HG03045 (cell line): Measurements from ENCODE around the gene RELL1.
A peak's percentile ranks its signal among the peaks of the same experiment; 100 is the strongest.

Experiments used
- ATAC-seq: cut with Tn5 transposase; IDR thresholded peaks from one replicate; pipeline ENCODE4 v1.9.1; 2021; ENCODE audit warnings: mild to moderate bottlenecking, moderate library complexity; ENCODE audit not compliant: unreplicated experiment

RELL1 gene, protein sequence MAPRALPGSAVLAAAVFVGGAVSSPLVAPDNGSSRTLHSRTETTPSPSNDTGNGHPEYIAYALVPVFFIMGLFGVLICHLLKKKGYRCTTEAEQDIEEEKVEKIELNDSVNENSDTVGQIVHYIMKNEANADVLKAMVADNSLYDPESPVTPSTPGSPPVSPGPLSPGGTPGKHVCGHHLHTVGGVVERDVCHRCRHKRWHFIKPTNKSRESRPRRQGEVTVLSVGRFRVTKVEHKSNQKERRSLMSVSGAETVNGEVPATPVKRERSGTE

DNA sequence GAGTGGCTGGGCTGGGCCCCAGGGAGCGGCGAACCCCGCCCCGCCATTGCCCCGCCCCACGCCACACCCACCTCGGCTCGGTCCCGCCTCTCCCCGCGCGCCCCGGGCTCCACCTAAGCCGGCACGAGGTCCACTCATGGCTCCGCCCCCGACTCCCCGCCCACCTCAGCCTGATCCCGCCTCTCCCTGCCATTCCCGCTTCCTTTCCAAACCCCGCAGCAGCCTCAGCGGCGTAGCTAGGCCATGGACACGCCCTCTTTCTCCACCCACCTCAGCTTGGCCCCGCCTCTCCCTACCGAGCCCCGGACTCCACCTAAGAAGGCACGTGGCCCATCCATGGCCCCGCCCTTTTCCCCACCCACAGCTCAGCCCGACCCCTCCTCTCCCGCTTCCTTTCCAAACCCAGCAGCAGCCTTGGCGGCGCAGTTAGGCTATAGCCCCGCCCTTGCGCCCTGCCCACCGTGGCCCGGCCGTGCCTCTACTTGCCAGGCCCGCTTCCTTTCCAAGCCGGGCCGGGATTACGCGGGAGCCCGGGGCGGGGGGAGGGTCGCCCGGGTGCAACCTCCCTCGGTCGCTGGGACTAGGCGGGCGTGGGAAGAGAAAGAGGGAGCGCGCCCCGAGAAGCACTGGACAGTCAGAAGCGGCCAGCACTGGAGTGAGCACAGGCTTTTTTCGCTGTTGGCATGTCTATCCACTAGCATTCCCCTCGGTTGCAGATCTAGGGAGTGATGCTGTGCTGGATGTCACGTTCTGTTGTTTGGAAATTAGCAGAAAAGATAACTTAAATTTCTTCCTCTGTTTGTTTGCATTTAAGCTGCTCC is at the start of gene RELL1:
TSS of gene RELL1 (minus strand) at position 4 of the 821 bp plus-strand sequence. CDS start 89 bp downstream, outside the sequence.
- ATAC-seq, result peak; percentile 85

DNA sequence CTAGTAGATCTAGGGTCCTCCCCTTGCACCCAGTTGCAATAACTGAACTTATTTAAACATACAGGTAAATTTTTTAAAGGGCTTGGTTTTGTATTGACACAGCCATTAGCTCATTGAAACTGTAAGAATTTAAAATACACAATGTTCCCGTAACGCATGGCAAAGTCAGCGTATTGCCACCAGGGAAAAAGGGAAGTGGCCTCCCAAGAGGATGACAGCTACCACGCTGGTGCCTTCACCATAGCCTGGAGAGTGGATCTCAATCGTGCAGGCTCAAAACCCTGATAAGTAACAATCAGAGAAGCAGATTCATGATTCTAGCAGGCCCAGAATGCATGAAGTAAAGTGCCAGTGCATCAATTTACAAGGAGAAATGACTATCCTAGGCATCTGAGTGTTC is 49.4 kb upstream of the RELL1 start:
- no peak for ATAC-seq

DNA sequence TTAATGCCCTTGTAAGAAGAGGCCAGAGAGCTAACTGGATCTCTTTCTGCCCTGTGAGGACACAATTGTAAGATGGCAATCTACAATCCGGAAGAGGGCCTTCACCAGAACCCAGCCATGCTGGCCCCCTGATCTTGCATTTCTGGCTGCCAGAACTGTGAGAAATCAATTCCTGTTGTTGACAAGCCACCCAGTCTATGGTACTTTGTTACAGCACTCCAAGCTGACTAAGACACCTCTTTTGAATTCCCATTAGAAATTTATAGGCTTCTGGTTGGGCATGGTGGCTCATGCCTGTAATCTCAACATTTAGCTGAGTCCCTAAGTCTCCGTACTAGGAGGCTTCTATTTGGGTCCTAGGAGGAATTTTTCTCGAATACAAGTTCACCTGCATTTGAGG is 48.8 kb upstream of the RELL1 start:
- no peak for ATAC-seq

DNA sequence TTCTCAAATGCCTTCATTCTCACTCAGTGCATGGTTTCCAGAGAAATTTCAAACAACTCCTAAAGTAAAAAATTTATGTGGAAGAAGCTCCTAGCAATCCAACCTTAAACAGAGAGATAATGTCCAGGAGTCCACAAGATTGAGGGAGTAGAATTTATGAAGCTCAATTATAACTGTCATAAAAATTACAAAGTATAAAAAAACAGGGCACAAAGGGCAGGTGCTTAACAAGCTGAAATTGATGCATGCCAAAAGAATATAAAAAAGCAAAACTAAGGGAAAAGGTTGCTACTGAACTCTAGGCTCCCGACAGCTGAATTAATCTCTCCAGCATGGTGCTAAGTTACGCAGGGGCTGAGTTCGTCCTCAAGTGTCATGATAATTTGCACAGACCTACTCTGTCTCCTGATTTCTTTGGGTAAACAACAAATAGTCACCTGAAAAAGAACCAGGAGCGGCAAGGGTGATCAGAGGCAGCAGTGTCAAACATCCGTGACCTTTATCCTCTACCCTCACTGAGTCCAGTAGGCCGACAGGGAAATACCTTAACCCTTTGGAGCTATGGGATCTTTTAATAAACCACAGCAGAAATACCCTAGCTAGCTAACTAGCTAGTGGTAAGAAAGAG is 47.2 kb upstream of the RELL1 start:
- ATAC-seq, result no peak

DNA sequence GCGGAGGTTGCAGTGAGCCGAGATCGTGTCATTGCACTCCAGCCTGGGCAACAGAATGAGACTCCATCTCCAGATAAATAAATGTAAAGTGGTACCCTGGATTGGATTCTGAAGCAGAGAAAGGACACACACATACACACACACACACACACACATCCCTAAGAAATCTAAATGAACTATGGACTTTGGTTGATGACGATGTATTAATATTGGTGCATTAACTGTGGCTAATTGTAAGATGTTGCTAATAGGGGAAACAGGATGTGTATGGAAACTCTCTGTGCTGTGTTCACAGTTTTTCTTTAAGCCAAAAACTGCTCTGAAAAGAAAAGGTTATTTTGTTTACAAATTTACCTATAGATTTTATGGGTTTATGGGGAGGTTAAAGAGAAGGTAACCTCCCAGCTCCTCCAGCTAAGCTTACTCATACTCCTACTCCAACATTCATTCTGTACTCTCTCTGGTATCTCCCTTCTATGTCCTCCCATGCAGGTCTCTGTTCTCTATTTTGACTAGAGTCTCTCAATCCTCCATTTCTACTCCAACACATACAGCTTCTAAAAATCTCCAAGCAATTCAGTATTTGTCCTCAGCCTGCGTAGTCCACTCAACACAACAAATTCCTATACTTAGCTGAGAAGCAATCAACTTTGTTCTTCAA is 46.5 kb upstream of the RELL1 start:
- peak; percentile 83 for ATAC-seq

DNA sequence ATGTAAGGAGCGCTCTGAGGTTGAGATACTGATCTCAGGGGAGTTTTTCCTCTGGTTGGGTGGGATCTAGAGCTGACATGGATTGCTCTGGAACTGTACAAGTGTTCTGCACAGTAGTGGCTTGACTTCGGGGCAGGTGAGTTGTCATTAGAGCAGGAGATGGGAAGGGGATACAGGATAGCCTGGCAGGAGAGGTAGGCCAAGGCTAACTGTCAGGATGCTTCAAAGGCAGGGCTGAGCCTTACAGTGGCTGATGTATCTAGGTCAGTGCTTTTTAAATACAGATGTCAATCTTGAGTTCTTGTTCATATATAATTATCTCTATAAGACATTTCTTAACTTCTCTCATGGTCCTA is 43.5 kb upstream of the RELL1 start:
- no peak for ATAC-seq

DNA sequence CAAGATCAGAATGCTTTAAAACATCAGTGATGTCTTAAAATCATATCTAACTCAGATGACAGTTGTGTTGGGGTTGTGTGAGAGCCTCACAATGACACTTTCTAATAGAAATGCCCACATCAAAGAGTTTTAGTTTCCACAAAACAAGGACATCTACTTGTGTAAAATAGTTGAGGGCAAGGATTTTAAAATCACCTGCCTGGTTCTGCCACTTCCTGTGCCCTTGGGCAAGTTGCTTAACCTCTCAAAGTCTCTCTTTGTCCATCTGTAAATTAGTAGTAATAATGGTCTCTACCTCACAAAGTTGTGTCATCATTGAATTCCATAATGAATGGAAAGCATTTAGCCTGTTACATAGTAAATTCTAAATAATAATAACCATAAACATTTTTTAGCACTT is 41.9 kb upstream of the RELL1 start:
- ATAC-seq, result no peak

DNA sequence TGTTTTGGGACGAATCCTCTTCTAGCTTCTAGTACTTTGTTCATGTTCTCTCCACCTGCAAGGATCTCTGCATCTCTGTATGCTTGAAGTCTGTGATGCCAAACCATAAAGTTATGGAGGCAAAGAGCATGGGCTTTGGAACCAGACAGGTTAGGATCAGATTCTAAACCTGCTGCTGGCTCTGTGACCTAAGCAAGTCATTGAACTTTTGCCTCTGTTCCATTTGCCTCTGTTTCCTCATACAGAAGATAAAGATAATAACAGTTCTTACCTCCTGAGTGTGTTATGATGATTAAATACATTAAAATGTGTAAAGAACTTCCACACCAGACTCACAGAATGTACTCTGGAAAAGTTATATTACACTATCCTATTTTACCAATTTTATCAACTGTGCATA is 41.5 kb upstream of the RELL1 start:
- ATAC-seq, result no peak

DNA sequence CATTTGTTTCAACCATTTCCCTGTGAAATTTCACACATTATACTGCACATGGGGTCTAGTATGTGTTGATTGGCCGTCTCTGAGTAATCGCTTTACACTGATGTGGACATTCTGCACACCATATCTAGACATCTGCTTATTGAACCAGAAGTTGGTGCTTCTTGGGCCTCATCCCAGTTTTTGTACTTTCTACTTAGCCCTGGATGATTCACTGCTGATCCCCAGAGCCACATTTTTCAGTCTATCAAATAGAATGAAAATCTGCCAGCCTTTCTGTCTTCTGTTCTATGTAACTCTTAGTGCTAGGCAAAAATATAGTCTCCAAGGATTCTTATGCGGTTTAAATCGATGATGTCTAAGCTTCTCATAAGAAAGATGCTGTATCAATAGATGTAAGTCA is 40.5 kb upstream of the RELL1 start:
- no peak for ATAC-seq

DNA sequence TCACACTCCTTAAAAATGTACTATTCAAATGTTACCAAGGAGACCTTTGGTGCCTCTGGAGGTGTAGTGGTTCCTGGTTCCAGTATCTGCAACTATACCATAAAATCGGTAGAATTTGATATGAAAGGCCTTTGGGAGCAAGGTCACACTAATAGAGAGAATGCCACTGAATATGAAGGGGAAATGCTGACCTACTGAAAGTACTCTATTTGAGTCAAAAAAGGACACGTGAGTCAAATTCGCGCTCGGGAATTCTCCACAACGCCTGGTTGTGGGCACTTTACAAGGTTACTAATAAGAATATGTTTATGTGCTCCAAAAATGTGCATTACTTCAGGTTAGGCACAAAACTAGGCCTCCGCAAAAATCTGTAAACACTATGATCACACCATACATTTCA is 39.5 kb upstream of the RELL1 start:
- no peak for ATAC-seq

DNA sequence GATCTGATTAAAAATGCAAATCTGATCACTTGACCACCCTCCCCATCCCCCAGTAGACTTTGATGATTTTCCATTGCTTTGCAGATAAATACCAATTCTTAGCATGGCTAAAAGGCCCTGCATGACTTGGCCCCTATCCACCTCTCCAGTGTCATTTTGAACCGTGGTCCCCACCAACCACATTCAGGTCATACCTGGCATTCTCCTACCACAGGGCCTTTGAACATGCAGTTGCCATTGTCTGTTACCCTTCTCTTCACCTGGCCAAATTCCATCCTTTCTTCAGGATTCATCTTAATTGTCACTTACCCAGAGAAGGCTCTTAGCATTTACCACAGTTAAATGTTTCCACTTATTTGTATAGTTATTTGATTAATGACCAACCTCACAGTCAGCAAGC is 36.9 kb upstream of the RELL1 start:
- ATAC-seq, result no peak

DNA sequence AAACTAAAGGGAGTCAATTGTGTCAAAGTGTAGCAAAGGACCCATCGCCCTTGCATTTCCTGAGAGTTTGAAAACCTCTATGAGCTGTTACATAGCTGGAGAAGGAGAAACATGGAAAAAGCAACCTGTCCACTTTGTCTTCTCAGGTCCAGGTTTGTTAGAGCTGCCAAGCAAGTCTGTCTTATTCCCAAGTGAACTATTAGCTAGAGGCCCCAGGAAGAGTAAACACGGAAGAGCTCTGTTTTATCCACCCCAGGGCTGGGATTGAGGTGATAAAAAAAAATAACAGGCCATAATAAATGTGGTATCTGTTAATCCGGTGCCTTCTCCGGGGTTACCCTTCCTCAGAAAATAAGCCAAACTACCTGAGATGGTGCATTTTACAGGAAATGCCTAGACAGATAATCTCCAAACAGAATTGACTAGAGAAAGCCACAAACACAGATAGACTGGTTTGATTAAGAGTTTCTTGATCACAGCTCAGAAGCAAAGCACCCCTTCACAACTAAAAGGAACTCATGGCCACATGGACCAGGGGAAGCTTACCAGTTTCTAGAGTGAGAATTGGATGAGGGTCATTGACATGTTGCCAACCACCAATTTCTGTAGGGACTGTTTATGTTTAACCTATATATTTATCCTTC is 35.9 kb upstream of the RELL1 start:
- ATAC-seq, result no peak

DNA sequence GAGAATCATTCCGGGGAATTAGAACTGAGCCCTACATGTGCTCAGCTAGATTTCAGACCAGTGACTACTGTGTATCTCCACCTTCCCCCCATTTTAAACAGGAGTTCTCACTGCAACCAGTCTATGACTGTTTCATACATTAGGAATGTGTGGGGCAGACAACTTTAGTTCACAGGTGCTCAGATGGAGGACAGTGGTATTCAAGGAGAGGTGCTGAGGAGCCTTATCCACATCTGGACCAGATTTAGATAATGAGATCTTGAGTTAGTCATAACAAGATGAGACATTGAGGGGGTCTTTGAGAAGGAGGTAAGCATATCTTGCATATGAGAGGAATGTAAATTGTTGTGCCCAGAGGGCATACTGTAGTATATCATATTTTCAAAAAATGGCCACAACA is 32.8 kb upstream of the RELL1 start:
- ATAC-seq, result no peak

DNA sequence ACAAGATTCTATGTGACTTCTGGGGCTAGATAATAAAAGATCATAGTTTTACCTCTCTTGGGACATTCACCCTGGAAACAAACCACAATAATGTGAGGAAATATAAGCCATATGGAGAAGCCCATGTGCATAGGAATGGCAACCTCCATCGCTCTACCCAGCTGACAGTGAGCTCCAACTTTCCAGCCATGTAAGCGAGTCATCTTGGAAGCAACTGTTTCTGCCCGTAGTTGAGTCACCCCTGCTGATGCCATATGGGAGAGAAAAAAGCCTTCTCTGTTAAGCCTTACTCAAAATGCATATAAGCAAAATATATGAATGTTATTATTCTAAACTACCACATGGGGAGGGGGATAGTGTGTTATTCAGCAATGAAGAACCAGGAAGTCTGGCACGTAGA is 31.4 kb upstream of the RELL1 start:
- no peak for ATAC-seq

DNA sequence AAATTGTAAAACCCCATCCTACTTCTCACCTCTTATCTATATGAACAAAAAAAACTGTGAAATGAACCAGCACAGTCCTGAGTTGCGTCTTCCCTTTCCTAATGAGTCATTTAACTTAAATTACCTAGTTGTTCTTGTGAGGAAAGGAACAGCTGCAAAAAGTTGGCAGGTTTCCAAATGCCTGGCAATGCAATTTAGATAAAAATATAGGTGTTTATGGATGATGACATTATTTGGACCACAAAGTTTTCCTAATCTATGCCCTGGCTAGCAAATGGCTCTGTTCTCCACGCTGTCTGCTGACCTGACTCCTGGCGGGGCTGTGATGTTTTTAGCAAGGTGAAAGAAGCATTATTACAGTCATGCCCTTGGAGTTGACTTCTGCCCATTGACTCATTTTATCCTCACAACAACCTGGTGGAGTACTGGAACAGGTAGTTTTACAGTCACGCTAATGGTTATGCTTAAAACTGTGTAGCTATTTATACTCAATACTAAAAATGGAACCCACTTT is 29.8 kb upstream of the RELL1 start:
- ATAC-seq, result peak; percentile 82

DNA sequence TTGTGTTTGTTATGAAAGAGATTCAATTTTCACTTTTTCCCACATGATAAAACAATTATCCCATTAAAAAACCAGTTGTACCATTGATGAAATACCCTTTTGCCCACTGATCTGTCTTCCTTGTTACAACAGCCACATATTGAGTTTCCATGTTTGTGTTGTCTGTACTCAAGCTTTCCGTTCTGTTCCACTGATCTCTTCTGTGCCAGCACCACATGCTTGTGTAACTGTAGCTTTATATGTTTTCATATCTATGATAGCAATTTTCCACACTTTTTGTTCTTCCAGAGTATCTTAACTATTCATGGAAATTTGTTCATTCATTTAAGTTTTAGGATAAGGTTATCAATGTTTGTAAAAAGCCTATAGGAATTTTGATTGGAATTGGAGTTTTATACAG is 24.3 kb upstream of the RELL1 start:
- ATAC-seq, result no peak

DNA sequence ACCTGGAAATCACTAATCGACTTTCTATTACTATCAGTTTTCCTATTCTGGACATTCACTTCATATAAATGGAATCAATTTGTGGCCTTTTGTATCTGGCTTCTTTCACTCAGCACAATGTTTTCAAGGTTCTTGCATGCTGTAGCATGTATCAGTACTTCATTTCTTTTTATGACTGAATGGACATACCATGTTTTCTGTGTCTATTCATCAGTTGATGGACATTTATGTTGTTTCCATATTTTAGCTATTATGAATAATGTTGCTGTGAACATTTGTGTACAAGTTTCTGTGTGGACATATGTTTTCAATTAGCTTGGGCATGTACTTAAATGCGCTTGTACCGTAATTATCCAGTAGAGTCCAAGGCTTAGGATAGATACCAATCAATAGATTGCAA is 19.9 kb upstream of the RELL1 start:
- ATAC-seq, result no peak

DNA sequence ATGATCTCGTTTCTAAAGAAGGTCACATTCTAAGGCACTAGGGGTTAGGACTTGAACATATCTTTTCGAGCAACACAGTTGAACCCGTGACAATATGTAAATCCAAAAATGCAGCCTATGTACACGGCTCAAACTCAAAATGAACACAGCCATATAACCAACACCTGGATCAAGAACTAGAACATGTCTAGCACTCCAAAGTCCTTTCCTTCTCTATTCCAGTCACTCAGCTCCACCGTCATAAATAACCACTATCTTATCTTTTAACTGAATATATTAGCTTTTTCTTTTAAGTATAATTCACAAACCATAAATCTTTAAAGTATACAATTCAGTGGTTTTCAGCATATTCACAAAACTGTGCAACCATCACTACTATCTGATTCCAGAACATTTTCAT is 19.4 kb upstream of the RELL1 start:
- ATAC-seq, result no peak

DNA sequence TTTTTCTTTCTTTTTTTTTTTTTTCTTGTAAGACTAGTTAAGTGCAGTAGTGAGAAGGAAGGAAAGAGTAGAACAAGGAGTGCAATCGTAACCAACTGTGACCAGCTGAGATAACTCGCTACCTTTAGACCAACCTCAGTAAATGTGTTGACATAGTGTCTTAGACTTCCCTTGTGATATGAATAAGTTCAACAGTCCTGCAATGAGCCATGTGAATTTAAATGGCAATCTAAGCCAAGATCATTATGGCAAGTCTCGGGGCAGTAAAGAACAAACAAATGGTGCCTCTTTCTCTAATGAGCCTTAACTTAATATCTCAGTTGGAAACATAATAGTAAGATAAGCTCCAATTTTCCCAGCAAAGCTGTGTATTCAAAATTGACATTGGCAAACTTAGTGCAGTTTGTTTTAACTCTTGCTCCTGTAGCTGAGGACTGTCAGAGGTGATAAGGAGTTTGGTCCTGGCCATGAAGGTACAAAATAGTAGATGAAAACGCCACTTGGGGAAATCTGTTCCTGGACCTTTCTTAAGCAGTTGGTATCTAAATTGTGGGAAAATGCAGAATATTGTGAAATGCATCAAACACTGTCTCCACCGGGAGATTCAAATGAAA is 13.8 kb upstream of the RELL1 start:
- no peak for ATAC-seq

DNA sequence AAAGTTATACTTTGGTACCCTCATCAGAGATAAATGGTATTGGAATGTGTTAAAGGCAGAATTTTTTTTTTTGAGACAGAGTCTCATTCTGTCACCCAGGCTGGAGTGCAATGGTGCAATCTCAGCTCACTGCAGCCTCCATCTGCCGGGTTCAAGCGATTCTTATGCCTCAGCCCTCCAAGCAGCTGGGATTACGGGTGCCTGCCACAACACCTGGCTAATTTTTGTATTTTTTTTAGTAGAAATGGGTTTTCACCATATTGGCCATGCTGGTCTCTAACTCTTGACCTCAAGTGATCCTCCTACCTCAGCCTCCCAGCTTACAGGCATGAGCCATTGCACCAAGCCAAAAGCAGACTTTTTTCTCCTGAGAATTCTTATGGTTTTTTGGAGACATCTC is 11.4 kb upstream of the RELL1 start:
- no peak for ATAC-seq
